ENCODE measurements around the gene TRIP11. TPM values are rescaled to one million over a fixed set of nuclear protein-coding genes. Genes with fewer than 3 reads are reported as not detected.

Gene TRIP11
- polyA plus RNA-seq, 1 experiment: 35.5 TPM

- CTCF ChIA-PET: interaction anchor here (1.5 kb wide), 1 partner anchor 57 kb away, joined by 8 read pairs; no protein-coding TSS in a partner anchor
- no peak for DNase-seq (ENCODE audit: low read depth, low spot score)
- Histone ChIP-seq H3K9me3 (ENCODE audit: control insufficient read depth, insufficient read depth, low read length) (no peaks in the 10 kb centered on the region), H3K27me3 (ENCODE audit: control insufficient read depth, insufficient read depth, low read length) (no peaks in the 10 kb centered on the region), H3K4me3 (ENCODE audit: low read depth, low read length) (no peak overlapping the region), H3K27ac (ENCODE audit: low read depth, low read length) (no peak overlapping the region)
- POLR2A ChIA-PET: no interaction called here
- no peak for TF ChIP-seq CTCF (IDR thresholded peaks at IDR 0.05; ENCODE audit: low read depth, low read length)
Observed at GRCh38 chr14:91940209-91940608, 99.7 kb downstream of the TRIP11 start.

GRCh38 chr14:91935586-91935985 is 104.3 kb downstream of the TRIP11 start:
- POLR2A ChIA-PET: no interaction called here
- TF ChIP-seq CTCF (IDR thresholded peaks at IDR 0.05; ENCODE audit: low read depth, low read length): no peak
- CTCF ChIA-PET: interaction anchor here (0.6 to 1.7 kb wide), 2 partner anchors 61 to 492 kb away, joined by 3 to 4 read pairs; no protein-coding TSS in a partner anchor

GRCh38 chr14:91934554-91935285 is 105.1 kb downstream of the TRIP11 start:
- ChIA-PET POLR2A (no interaction called here), CTCF (no interaction called here)
- DNase-seq (ENCODE audit: low read depth, low spot score): no peak
- no peak for TF ChIP-seq CTCF (IDR thresholded peaks at IDR 0.05; ENCODE audit: low read depth, low read length)
- Histone ChIP-seq H3K27me3 (ENCODE audit: control insufficient read depth, insufficient read depth, low read length) (no peaks in the 10 kb centered on the region), H3K9me3 (ENCODE audit: control insufficient read depth, insufficient read depth, low read length) (no peaks in the 10 kb centered on the region), H3K27ac (ENCODE audit: low read depth, low read length) (no peak overlapping the region), H3K4me3 (ENCODE audit: low read depth, low read length) (no peak overlapping the region)

More at GRCh38 chr14:91935586-91935985, 104.3 kb downstream of the TRIP11 start:
- H3K4me3 ChIP-seq (ENCODE audit: low read depth, low read length): no peak overlapping the region
- no peak for DNase-seq (ENCODE audit: low read depth, low spot score)
- H3K27ac ChIP-seq (ENCODE audit: low read depth, low read length): no peak overlapping the region
- H3K27me3 ChIP-seq (ENCODE audit: control insufficient read depth, insufficient read depth, low read length): no peaks in the 10 kb centered on the region
- H3K9me3 ChIP-seq (ENCODE audit: control insufficient read depth, insufficient read depth, low read length): no peaks in the 10 kb centered on the region

- H3K27ac ChIP-seq (ENCODE audit: low read depth, low read length): no peak overlapping the region
- H3K27me3 ChIP-seq (ENCODE audit: control insufficient read depth, insufficient read depth, low read length): no peaks in the 10 kb centered on the region
- no peak for DNase-seq (ENCODE audit: low read depth, low spot score)
- CTCF ChIA-PET: no interaction called here
- no peak for TF ChIP-seq CTCF (IDR thresholded peaks at IDR 0.05; ENCODE audit: low read depth, low read length)
- no peaks in the 10 kb centered on the region for H3K9me3 ChIP-seq (ENCODE audit: control insufficient read depth, insufficient read depth, low read length)
- POLR2A ChIA-PET: no interaction called here
- no peak overlapping the region for H3K4me3 ChIP-seq (ENCODE audit: low read depth, low read length)
Observed at GRCh38 chr14:91931478-91932088, 108.3 kb downstream of the TRIP11 start.

- H3K27me3 ChIP-seq (ENCODE audit: control insufficient read depth, insufficient read depth, low read length): no peaks in the 10 kb centered on the region
- no peaks in the 10 kb centered on the region for H3K9me3 ChIP-seq (ENCODE audit: control insufficient read depth, insufficient read depth, low read length)
- no peak for TF ChIP-seq CTCF (IDR thresholded peaks at IDR 0.05; ENCODE audit: low read depth, low read length)
- ChIA-PET CTCF (interaction anchor here (1.4 kb wide), 1 partner anchor 67 kb away, joined by 4 read pairs; no protein-coding TSS in a partner anchor), POLR2A (no interaction called here)
- DNase-seq (ENCODE audit: low read depth, low spot score): no peak
- no peak overlapping the region for H3K4me3 ChIP-seq (ENCODE audit: low read depth, low read length)
- no peak overlapping the region for H3K27ac ChIP-seq (ENCODE audit: low read depth, low read length)
Observed at GRCh38 chr14:91929700-91930099, 110.2 kb downstream of the TRIP11 start.
